Glutamatergic neuron (in vitro differentiated cells): Measurements from ENCODE around the gene JAZF1. TPM values are rescaled to one million over a fixed set of nuclear protein-coding genes. Genes with fewer than 3 reads are reported as not detected.

ENCODE experiments used
- DNase-seq: peaks from one replicate; pipeline ENCODE4 v3.0.0; 2022
- H3K27ac Mint-ChIP-seq: one replicate; pipeline ENCODE4 v1.8.0; 2020; ENCODE audit warnings: mild to moderate bottlenecking, mixed read lengths, inconsistent platforms; ENCODE audit not compliant: unreplicated experiment
- H3K27me3 Mint-ChIP-seq: one replicate; pipeline ENCODE4 v1.8.0; 2020; ENCODE audit warnings: mild to moderate bottlenecking, moderate library complexity, mixed read lengths, inconsistent platforms; ENCODE audit not compliant: unreplicated experiment
- H3K36me3 Mint-ChIP-seq: one replicate; pipeline ENCODE4 v1.8.0; 2020; ENCODE audit warnings: mild to moderate bottlenecking, mixed read lengths, inconsistent platforms; ENCODE audit not compliant: unreplicated experiment
- H3K4me1 Mint-ChIP-seq: one replicate; pipeline ENCODE4 v1.8.0; 2020; ENCODE audit warnings: mild to moderate bottlenecking, low read depth, mixed read lengths, inconsistent platforms; ENCODE audit not compliant: unreplicated experiment
- H3K4me3 Mint-ChIP-seq: one replicate; pipeline ENCODE4 v1.8.0; 2020; ENCODE audit warnings: mild to moderate bottlenecking, mixed read lengths, inconsistent platforms; ENCODE audit not compliant: unreplicated experiment
- H3K9me3 Mint-ChIP-seq: one replicate; pipeline ENCODE4 v1.8.0; 2020; ENCODE audit warnings: mild to moderate bottlenecking, moderate library complexity, mixed read lengths, inconsistent platforms; ENCODE audit not compliant: unreplicated experiment
- total RNA-seq: library from RNA; stranded (reverse); fragmentation: NEBNext Ultra II Directional; extraction: Animal tissue kit (Norgen Biotek cat#: 25700); gene quantifications from one replicate; pipeline ENCODE4 v1.2.1, GENCODE V29; 2021; ENCODE audit not compliant: unreplicated experiment
- TF ChIP-seq, protein P1 (sequence below): fragments of 200-600 bp; sonication (generic); IDR thresholded peaks from one replicate; pipeline ENCODE4 v1.5.0; 2021; ENCODE audit not compliant: partially characterized antibody, unreplicated experiment

JAZF1 gene
- total RNA-seq, 1 donor from 2014 or later: 14.1 TPM

DNA sequence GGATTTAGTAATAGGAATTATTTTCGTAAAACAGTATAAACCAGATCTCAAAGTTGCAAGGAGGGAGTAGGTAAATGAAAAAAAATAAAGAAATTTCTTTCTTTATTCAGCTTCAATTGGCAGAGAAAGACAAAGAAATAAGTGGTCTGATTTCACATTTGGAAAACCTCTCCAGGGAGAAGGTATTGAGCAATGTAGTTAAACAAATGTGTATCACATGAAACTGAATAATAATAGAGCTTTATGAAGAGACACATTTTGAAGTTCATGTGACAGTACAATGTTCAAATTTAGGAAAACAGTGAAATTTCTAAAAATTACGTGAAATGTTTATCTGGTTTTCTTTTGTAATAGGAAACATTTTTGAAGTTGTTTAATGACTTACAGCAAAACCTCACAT lies 377.6 kb downstream of the JAZF1 start:
- DNase-seq: no peak
- TF ChIP-seq, protein P1, sequence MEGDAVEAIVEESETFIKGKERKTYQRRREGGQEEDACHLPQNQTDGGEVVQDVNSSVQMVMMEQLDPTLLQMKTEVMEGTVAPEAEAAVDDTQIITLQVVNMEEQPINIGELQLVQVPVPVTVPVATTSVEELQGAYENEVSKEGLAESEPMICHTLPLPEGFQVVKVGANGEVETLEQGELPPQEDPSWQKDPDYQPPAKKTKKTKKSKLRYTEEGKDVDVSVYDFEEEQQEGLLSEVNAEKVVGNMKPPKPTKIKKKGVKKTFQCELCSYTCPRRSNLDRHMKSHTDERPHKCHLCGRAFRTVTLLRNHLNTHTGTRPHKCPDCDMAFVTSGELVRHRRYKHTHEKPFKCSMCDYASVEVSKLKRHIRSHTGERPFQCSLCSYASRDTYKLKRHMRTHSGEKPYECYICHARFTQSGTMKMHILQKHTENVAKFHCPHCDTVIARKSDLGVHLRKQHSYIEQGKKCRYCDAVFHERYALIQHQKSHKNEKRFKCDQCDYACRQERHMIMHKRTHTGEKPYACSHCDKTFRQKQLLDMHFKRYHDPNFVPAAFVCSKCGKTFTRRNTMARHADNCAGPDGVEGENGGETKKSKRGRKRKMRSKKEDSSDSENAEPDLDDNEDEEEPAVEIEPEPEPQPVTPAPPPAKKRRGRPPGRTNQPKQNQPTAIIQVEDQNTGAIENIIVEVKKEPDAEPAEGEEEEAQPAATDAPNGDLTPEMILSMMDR: no peak
- no peak overlapping the region for H3K4me3 Mint-ChIP-seq
- peaks cover 19% of the 10 kb centered on the region for H3K4me1 Mint-ChIP-seq
- H3K9me3 Mint-ChIP-seq: no peaks in the 10 kb centered on the region
- H3K27ac Mint-ChIP-seq: no peak overlapping the region
- H3K27me3 Mint-ChIP-seq: no peaks in the 10 kb centered on the region
- H3K36me3 Mint-ChIP-seq: no peaks in the 10 kb centered on the region

DNA sequence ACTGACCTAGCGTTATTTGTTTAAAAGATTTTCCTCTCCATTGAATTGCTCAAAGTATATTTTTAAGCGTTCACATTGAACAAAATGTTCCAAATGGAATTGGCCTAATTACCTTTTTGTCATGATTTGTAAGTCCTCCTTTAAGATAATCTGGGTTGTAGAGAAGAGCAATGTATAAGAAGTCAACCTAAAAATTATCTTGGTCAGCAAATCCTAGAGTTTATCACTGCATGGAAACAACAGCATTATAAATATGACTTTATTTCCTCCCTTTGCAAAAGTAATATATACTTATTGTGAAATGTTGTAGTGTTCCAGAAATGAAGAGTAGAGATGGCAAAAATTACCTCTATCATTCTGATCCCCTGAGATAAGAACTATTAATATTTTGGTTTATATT lies 381.4 kb downstream of the JAZF1 start:
- Mint-ChIP-seq H3K4me1 (peaks cover 8% of the 10 kb centered on the region), H3K9me3 (no peaks in the 10 kb centered on the region), H3K27me3 (no peaks in the 10 kb centered on the region), H3K36me3 (no peaks in the 10 kb centered on the region), H3K27ac (no peak overlapping the region), H3K4me3 (no peak overlapping the region)
- TF ChIP-seq, protein P1: no peak
- DNase-seq: no peak

DNA sequence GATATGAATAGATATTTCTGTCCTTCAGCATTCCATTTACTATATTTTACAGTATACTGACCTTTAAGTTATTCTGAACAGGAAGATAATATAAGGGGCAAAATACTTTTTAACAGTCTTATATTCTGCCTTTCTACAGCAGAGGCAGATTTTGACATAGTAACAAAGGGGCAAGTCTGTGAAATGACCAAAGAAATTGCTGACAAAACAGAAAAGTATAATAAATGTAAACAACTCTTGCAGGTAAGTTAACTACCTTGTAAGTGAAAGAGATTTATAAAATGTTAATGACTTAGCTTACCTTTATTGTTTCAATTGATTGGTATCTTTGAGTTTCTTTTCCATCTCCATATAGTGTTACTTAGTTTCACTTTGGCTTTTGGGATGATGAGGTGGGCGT lies 384.6 kb downstream of the JAZF1 start:
- Mint-ChIP-seq H3K27me3 (no peaks in the 10 kb centered on the region), H3K27ac (no peak overlapping the region), H3K9me3 (no peaks in the 10 kb centered on the region), H3K4me1 (no peaks in the 10 kb centered on the region), H3K4me3 (no peak overlapping the region), H3K36me3 (no peaks in the 10 kb centered on the region)
- TF ChIP-seq, protein P1: no peak
- DNase-seq: no peak

DNA sequence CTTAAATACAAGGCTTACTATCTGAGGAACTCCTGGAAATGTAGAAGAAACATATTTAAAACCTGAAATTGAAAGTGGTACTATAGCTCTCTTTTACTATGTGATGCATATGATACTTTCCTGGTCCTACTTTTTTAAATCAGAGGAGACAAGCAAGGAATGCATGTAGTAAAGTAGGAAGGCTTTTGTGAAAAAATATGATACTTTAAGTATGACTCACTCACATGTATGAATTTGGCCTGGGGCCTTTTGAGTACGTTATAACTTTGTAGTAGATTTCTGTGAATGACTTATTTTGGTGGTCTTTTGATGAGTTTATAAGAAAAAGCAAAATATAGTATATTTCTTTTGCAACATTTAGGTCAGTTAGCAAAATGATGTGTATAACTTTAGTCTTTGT lies 386.8 kb downstream of the JAZF1 start:
- DNase-seq: no peak
- Mint-ChIP-seq H3K4me1 (no peaks in the 10 kb centered on the region), H3K27me3 (no peaks in the 10 kb centered on the region), H3K27ac (no peak overlapping the region), H3K36me3 (no peaks in the 10 kb centered on the region), H3K9me3 (no peaks in the 10 kb centered on the region), H3K4me3 (no peak overlapping the region)
- TF ChIP-seq, protein P1: no peak

DNA sequence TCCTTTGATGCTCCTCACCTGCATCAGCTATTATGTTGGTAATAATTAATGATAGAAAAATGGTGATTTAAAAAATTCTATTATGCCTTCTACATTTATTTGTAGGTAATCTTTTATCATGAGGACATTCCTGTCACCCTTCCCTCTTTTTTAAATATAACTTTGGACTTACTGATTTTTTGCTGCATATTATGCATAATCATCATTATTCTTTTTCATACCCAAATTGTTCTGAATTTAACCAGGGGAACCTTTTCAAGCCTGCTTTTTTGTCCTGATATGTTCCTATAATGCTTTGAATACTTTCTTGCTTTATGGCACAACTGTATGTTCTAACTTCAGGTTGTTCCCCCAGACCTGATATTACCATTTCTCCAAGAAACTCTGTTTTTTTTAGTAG lies 392.2 kb downstream of the JAZF1 start:
- H3K27ac Mint-ChIP-seq: no peak overlapping the region
- no peaks in the 10 kb centered on the region for H3K4me1 Mint-ChIP-seq

More for the DNA sequence above, 392.2 kb downstream of the JAZF1 start:
- H3K27me3 Mint-ChIP-seq: no peaks in the 10 kb centered on the region
- DNase-seq: no peak
- no peak overlapping the region for H3K4me3 Mint-ChIP-seq
- no peaks in the 10 kb centered on the region for H3K36me3 Mint-ChIP-seq
- TF ChIP-seq, protein P1: no peak
- H3K9me3 Mint-ChIP-seq: no peaks in the 10 kb centered on the region
